Spleen (tissue), 11 donors: ENCODE results near the gene HIC1. TPM values are rescaled to one million over a fixed set of nuclear protein-coding genes. Genes with fewer than 3 reads are reported as not detected.

ENCODE experiments used
- DNase-seq: peaks from one replicate; pipeline ENCODE4 v3.0.0-alpha.2; 2020
- H3K27ac ChIP-seq, 8 donors: fragments of 200-600 bp; sonication (generic) in 7 of 8; 1 replicate in 4 of 8; 2 replicates in 4 of 8; pipeline versions ENCODE4 v1.5.0 to v1.8.0; 2016 to 2021; ENCODE audit warnings: inconsistent platforms in 4 of 8, mild to moderate bottlenecking in 4 of 8, moderate library complexity in 1 of 8
- H3K27me3 ChIP-seq, 7 donors: fragments of 200-600 bp; sonication (generic) in 6 of 7; replicated peaks in 1 of 7; 1 replicate in 4 of 7; 2 replicates in 3 of 7; pipeline versions ENCODE4 v1.5.0 to v1.8.0; 2016 to 2021; ENCODE audit warnings: inconsistent platforms in 3 of 7, mild to moderate bottlenecking in 1 of 7
- H3K36me3 ChIP-seq, 6 donors: fragments of 200-600 bp; sonication (generic) in 5 of 6; 1 replicate in 4 of 6; 2 replicates in 2 of 6; pipeline versions ENCODE4 v1.5.0 to v1.8.0; 2016 to 2021; ENCODE audit warnings: inconsistent platforms in 2 of 6
- H3K4me1 ChIP-seq, 6 donors: fragments of 200-600 bp; sonication (generic) in 5 of 6; 1 replicate in 3 of 6; 2 replicates in 3 of 6; pipeline versions ENCODE4 v1.5.0 to v1.8.0; 2016 to 2021; ENCODE audit warnings: inconsistent platforms in 3 of 6
- H3K4me3 ChIP-seq, 8 donors: fragments of 200-600 bp; sonication (generic) in 7 of 8; 1 replicate in 4 of 8; 2 replicates in 4 of 8; pipeline versions ENCODE4 v1.5.0 to v1.8.0; 2016 to 2021; ENCODE audit warnings: inconsistent platforms in 4 of 8, mild to moderate bottlenecking in 4 of 8, moderate library complexity in 2 of 8
- H3K9me3 ChIP-seq, 8 donors: fragments of 200-600 bp; sonication (generic) in 7 of 8; 1 replicate in 4 of 8; 2 replicates in 4 of 8; pipeline versions ENCODE4 v1.5.0 to v1.8.0; 2016 to 2021; ENCODE audit warnings: inconsistent platforms in 4 of 8
- POLR2A ChIP-seq, 3 donors: fragments of 450-650 bp; IDR thresholded peaks; one replicate each; pipeline ENCODE4 v1.5.1; 2017; ENCODE audit warnings: antibody characterized with exemption in 3 of 3, mild to moderate bottlenecking in 1 of 3
- POLR2AphosphoS5 ChIP-seq, 3 donors: sonication (generic); formaldehyde crosslinking; IDR thresholded peaks; one replicate each; pipeline ENCODE4 v1.5.1; 2017; ENCODE audit warnings: antibody characterized with exemption in 3 of 3
- WGBS, 5 donors: extraction: QIAGEN DNeasy Blood & Tissue Kit in 3 of 5; methylation state at CpG; one replicate each; pipeline versions ENCODE4 v1.1.5 to v1.1.7; 2013 to 2018; 5-methylcytosine and 5-hydroxymethylcytosine counted together
- intact Hi-C: fragments of 100-400 bp; cut with DNase I; formaldehyde crosslinking; loops from one replicate; pipeline ENCODE4 v1.15.0; 2023; ENCODE audit warnings: low total_unique reads
- polyA plus RNA-seq, 3 donors: library from polyadenylated mRNA; stranded (reverse); fragments of 200-250 nt; gene quantifications; one replicate each; pipeline ENCODE4 v1.2.1, GENCODE V29; 2013
- total RNA-seq, 7 donors: library from RNA; depleted of rRNA in 3 of 7; stranded (reverse); fragments of >200 nt in 3 of 7; fragmentation: NEBNext Ultra II Directional in 4 of 7; extraction: Animal tissue kit (Norgen Biotek cat#: 25700) in 4 of 7; gene quantifications; one replicate each; pipeline versions ENCODE4 v1.1.0 to v1.2.1, GENCODE V29; 2016 to 2021
- TF ChIP-seq, protein P1 (sequence below), 11 experiments: fragments of 200-600 bp in 7 of 11; fragments of 450-650 bp in 4 of 11; sonication (generic) in 4 of 11; IDR thresholded peaks in 8 of 11; conservative IDR thresholded peaks in 3 of 11; 1 replicate in 7 of 11; 2 replicates in 4 of 11; pipeline versions ENCODE4 v1.4.0 to v1.8.0; 2016 to 2021; ENCODE audit warnings: antibody characterized with exemption in 11 of 11, inconsistent platforms in 4 of 11, mild to moderate bottlenecking in 1 of 11
- donor health status: healthy with polysubstance abuse.
- donor health status: DM: no; HTN: no; CAD: no; lungs with moderate emphysema.
- donor health status: DM: no; HTN: no; CAD: no.
- donor health status: Bipolar disorder and iron deficiency.
- donor health status: healthy.
- donor health status: DM: no; HTN: no; CAD: no.
- donor health status: DM: yes; HTN: yes; CAD: no.

Gene HIC1
- total and polyA plus RNA-seq, 10 donors = 1.3 to 59.6 (median 17.9) TPM

- Histone ChIP-seq H3K4me3 (no peak overlapping the region), H3K27ac (no peak overlapping the region), H3K36me3 (peaks cover 0 to 68% (median 37%) of the 10 kb centered on the region in 6 donors), H3K27me3 (peaks cover 0 to 3% (median 0%) of the 10 kb centered on the region in 7 donors), H3K4me1 (peaks cover 12 to 47% (median 29%) of the 10 kb centered on the region in 6 donors), H3K9me3 (no peaks in the 10 kb centered on the region)
- 55 to 72% (median 69%) methylated on average over 5 to 9 of the region's 9 CpGs for WGBS, 5 donors
- intact Hi-C loops = no loop called here
- TF ChIP-seq POLR2AphosphoS5 (IDR thresholded peaks at IDR 0.05) (no peak), POLR2A (IDR thresholded peaks at IDR 0.05) (no peak)
- TF ChIP-seq, protein P1, sequence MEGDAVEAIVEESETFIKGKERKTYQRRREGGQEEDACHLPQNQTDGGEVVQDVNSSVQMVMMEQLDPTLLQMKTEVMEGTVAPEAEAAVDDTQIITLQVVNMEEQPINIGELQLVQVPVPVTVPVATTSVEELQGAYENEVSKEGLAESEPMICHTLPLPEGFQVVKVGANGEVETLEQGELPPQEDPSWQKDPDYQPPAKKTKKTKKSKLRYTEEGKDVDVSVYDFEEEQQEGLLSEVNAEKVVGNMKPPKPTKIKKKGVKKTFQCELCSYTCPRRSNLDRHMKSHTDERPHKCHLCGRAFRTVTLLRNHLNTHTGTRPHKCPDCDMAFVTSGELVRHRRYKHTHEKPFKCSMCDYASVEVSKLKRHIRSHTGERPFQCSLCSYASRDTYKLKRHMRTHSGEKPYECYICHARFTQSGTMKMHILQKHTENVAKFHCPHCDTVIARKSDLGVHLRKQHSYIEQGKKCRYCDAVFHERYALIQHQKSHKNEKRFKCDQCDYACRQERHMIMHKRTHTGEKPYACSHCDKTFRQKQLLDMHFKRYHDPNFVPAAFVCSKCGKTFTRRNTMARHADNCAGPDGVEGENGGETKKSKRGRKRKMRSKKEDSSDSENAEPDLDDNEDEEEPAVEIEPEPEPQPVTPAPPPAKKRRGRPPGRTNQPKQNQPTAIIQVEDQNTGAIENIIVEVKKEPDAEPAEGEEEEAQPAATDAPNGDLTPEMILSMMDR (IDR thresholded peaks at IDR 0.05 in 8 of 11, conservative IDR thresholded peaks at IDR 0.05 in 3 of 11) = no peak
- DNase-seq = no peak
Measured at GRCh38 chr17:2034806-2035540, 19.9 kb upstream of the HIC1 start.

GRCh38 chr17:2035541-2036488 lies 19.1 kb upstream of the HIC1 start:
- peaks cover 8 to 43% (median 25%) of the 10 kb centered on the region in 6 donors for H3K4me1 ChIP-seq
- peaks cover 0 to 74% (median 39%) of the 10 kb centered on the region in 6 donors for H3K36me3 ChIP-seq
- no peak overlapping the region for H3K4me3 ChIP-seq
- DNase-seq = no peak
- H3K27ac ChIP-seq = no peak overlapping the region
- H3K9me3 ChIP-seq = no peaks in the 10 kb centered on the region
- TF ChIP-seq, protein P1 (IDR thresholded peaks at IDR 0.05 in 8 of 11, conservative IDR thresholded peaks at IDR 0.05 in 3 of 11) = no peak
- peak in 1 of 3 donors; percentile 26 for TF ChIP-seq POLR2AphosphoS5 (IDR thresholded peaks at IDR 0.05)
- WGBS, 5 donors = 93 to 97% (median 94%) methylated on average over 20 to 29 of the region's 29 CpGs
- intact Hi-C loops = no loop called here
- no peaks in the 10 kb centered on the region for H3K27me3 ChIP-seq

DNA sequence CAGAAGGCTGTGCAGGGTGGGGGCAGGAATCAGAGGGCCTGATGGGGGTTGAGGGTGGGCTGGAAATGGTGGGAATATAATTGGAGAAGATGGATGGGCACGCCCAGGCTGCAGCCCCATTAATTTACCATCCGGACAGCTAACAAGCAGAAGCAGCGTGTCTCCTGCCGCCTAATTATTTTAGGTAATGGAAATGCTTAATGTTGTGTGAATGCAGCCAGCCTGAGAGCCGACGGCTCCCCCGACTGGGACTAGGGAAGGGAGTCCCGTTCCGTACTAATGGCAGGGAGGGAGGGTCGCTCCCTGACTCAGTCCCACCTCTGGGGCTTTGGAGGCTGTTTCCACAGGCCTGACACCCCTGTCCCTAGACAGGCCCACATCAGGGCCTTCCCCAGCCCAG lies 17.7 kb upstream of the HIC1 start:
- no peaks in the 10 kb centered on the region for H3K27me3 ChIP-seq
- no peaks in the 10 kb centered on the region for H3K9me3 ChIP-seq
- 93 to 98% (median 96%) methylated on average over 10 of the region's 10 CpGs for WGBS, 5 donors
- no peak for TF ChIP-seq POLR2A (IDR thresholded peaks at IDR 0.05)
- TF ChIP-seq, protein P1 (IDR thresholded peaks at IDR 0.05 in 8 of 11, conservative IDR thresholded peaks at IDR 0.05 in 3 of 11) = no peak
- TF ChIP-seq POLR2AphosphoS5 (IDR thresholded peaks at IDR 0.05) = no peak
- H3K4me1 ChIP-seq = peaks cover 0 to 40% (median 22%) of the 10 kb centered on the region in 6 donors
- no peak for DNase-seq
- no peak overlapping the region for H3K4me3 ChIP-seq
- no peak overlapping the region for H3K27ac ChIP-seq
- H3K36me3 ChIP-seq = peaks cover 0 to 73% (median 39%) of the 10 kb centered on the region in 6 donors
- intact Hi-C loops = no loop called here
